Astrocyte (in vitro differentiated cells and primary cell): ENCODE measurements around the gene PLPP1. TPM values are rescaled to one million over a fixed set of nuclear protein-coding genes. Genes with fewer than 3 reads are reported as not detected.

Experiments used
- DNase-seq: peaks from one replicate; pipeline ENCODE4 v3.0.0-alpha.2; 2010; ENCODE audit warnings: low read depth
- FAIRE-seq: peaks from 2 replicates; lab custom pipeline; 2011; peaks lifted over from hg19 to GRCh38; lab: Jason Lieb, UNC
- H2AFZ ChIP-seq: 2 replicates; pipeline ENCODE4 v1.6.0; 2012; ENCODE audit warnings: low read depth, low read length, inconsistent platforms
- H3K27ac ChIP-seq: 2 replicates; pipeline ENCODE4 v1.5.1; 2011; ENCODE audit warnings: low read depth, low read length, inconsistent platforms
- H3K27me3 ChIP-seq: 2 replicates; pipeline ENCODE4 v1.6.0; 2011; ENCODE audit warnings: low read length, inconsistent platforms; ENCODE audit not compliant: insufficient read depth
- H3K36me3 ChIP-seq: 2 replicates; pipeline ENCODE4 v1.5.1; 2011; ENCODE audit warnings: low read length, inconsistent platforms; ENCODE audit not compliant: insufficient read depth
- H3K4me1 ChIP-seq: 2 replicates; pipeline ENCODE4 v1.5.1; 2011; ENCODE audit warnings: low read length, inconsistent platforms; ENCODE audit not compliant: insufficient read depth
- H3K4me2 ChIP-seq: 2 replicates; pipeline ENCODE4 v1.6.0; 2012; ENCODE audit warnings: low read length, inconsistent platforms
- H3K4me3 ChIP-seq: 2 replicates; pipeline ENCODE4 v1.5.1; 2011; ENCODE audit warnings: low read depth, mild to moderate bottlenecking, low read length, inconsistent platforms; ENCODE audit not compliant: insufficient read depth
- H3K79me2 ChIP-seq: 2 replicates; pipeline ENCODE4 v1.6.0; 2012; ENCODE audit warnings: mild to moderate bottlenecking, low read length, inconsistent platforms; ENCODE audit not compliant: insufficient read depth
- H3K9ac ChIP-seq: 2 replicates; pipeline ENCODE4 v1.6.0; 2012; ENCODE audit warnings: mild to moderate bottlenecking, low read length, inconsistent platforms
- H3K9me3 ChIP-seq: 2 replicates; pipeline ENCODE4 v1.5.1; 2012; ENCODE audit warnings: low read depth, mild to moderate bottlenecking, low read length, inconsistent platforms; ENCODE audit not compliant: insufficient read depth
- H4K20me1 ChIP-seq: 2 replicates; pipeline ENCODE4 v1.6.0; 2012; ENCODE audit warnings: low read length, inconsistent platforms; ENCODE audit not compliant: insufficient read depth
- H3K27ac Mint-ChIP-seq: one replicate; pipeline ENCODE4 v1.8.0; 2021; ENCODE audit warnings: mild to moderate bottlenecking, mixed read lengths; ENCODE audit not compliant: unreplicated experiment
- H3K27me3 Mint-ChIP-seq: one replicate; pipeline ENCODE4 v1.8.0; 2021; ENCODE audit warnings: low read depth, mixed read lengths; ENCODE audit not compliant: unreplicated experiment
- H3K36me3 Mint-ChIP-seq: one replicate; pipeline ENCODE4 v1.8.0; 2021; ENCODE audit warnings: low read depth, mixed read lengths; ENCODE audit not compliant: unreplicated experiment
- H3K4me1 Mint-ChIP-seq: one replicate; pipeline ENCODE4 v1.8.0; 2021; ENCODE audit warnings: low read depth, mixed read lengths; ENCODE audit not compliant: unreplicated experiment
- H3K4me3 Mint-ChIP-seq: one replicate; pipeline ENCODE4 v1.8.0; 2021; ENCODE audit warnings: mild to moderate bottlenecking, moderate library complexity, mixed read lengths; ENCODE audit not compliant: unreplicated experiment
- H3K9me3 Mint-ChIP-seq: one replicate; pipeline ENCODE4 v1.8.0; 2021; ENCODE audit warnings: mild to moderate bottlenecking, mixed read lengths; ENCODE audit not compliant: unreplicated experiment
- EZH2 ChIP-seq: IDR thresholded peaks from 2 replicates; pipeline ENCODE4 v1.6.1; 2012; ENCODE audit warnings: mild to moderate bottlenecking, low read length, inconsistent platforms; ENCODE audit not compliant: insufficient read depth
- total RNA-seq: library from RNA; stranded (reverse); gene quantifications from 2 replicates; pipeline ENCODE4 v1.2.1, GENCODE V29; 2021
- TF ChIP-seq, protein P1 (sequence below): IDR thresholded peaks from 2 replicates; pipeline ENCODE4 v1.5.1; 2011; ENCODE audit warnings: low read depth, mild to moderate bottlenecking, inconsistent platforms, low read length, moderate library complexity; ENCODE audit not compliant: insufficient read depth

PLPP1 gene
- total RNA-seq, 1 donor from 2014 or later: 56.3 TPM

DNA sequence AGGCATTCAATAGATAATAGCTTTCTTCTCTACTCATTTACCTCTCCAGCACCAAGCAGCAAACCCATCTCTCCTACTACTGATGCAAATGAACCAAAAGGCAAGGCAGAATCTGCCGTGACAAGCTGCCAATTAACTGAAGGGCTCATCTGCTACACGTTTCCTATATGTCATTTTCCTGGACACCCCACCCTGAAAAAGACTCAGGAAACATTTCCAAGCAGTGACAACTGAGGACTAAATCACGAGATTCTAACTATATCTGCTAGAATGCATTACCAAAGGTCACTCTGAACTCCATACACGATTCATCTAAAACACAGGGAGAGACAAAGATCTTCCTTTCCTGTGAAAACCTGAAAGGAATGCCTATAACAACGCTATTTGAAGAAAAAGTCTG is 12.9 kb downstream of the PLPP1 start:
- Histone ChIP-seq H3K36me3 (no peaks in the 10 kb centered on the region), H4K20me1 (peaks cover 14% of the 10 kb centered on the region), H2AFZ (no peak overlapping the region), H3K9ac (no peak overlapping the region), H3K4me3 (no peak overlapping the region), H3K4me1 (no peaks in the 10 kb centered on the region), H3K79me2 (peaks cover 11% of the 10 kb centered on the region), H3K4me2 (no peak overlapping the region), H3K27me3 (no peaks in the 10 kb centered on the region), H3K9me3 (no peaks in the 10 kb centered on the region), H3K27ac (no peak overlapping the region)
- peak; percentile 9 for FAIRE-seq
- H3K9me3 Mint-ChIP-seq: no peaks in the 10 kb centered on the region
- TF ChIP-seq, protein P1, sequence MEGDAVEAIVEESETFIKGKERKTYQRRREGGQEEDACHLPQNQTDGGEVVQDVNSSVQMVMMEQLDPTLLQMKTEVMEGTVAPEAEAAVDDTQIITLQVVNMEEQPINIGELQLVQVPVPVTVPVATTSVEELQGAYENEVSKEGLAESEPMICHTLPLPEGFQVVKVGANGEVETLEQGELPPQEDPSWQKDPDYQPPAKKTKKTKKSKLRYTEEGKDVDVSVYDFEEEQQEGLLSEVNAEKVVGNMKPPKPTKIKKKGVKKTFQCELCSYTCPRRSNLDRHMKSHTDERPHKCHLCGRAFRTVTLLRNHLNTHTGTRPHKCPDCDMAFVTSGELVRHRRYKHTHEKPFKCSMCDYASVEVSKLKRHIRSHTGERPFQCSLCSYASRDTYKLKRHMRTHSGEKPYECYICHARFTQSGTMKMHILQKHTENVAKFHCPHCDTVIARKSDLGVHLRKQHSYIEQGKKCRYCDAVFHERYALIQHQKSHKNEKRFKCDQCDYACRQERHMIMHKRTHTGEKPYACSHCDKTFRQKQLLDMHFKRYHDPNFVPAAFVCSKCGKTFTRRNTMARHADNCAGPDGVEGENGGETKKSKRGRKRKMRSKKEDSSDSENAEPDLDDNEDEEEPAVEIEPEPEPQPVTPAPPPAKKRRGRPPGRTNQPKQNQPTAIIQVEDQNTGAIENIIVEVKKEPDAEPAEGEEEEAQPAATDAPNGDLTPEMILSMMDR: no peak
- no peak for TF ChIP-seq EZH2
- no peaks in the 10 kb centered on the region for H3K27me3 Mint-ChIP-seq
- peaks cover 10% of the 10 kb centered on the region for H3K4me1 Mint-ChIP-seq
- H3K36me3 Mint-ChIP-seq: peaks cover 5% of the 10 kb centered on the region
- H3K4me3 Mint-ChIP-seq: no peak overlapping the region
- DNase-seq: no peak
- no peak overlapping the region for H3K27ac Mint-ChIP-seq

DNA sequence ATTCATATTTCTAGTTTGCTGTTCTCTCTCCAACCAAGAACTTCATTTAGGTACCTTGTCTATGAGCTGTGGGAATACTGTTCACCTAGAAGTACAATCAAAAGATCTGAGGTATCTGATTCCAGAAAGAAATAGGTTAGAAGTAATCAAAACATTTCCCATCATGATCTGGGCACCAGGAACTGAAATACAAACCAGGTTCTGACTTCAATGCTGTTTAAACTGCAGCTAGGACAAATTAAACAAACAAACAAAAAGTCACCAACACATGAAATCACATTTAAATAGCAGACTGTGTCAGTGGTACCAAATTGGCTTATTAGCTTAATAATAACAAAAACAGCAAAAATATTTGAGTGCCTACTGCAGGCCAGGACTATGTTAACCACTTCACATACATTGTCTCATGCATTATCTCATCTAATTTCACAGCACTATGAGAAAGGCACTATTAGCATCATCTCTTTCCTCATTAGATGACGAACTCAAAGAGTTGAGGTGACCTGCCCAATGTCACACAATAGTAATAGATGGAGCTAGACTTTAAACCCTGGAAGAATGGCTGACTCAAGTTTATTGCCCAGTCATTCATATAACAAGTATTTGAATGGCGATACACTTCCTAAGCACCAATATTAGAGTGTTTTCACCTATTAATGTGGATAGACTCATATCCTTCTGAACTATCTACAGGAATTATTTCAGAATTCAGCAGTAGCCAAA is 14.5 kb downstream of the PLPP1 start:
- H3K36me3 Mint-ChIP-seq: peaks cover 5% of the 10 kb centered on the region
- Histone ChIP-seq H2AFZ (no peak overlapping the region), H3K79me2 (peaks cover 22% of the 10 kb centered on the region)

More for the DNA sequence above, 14.5 kb downstream of the PLPP1 start:
- H3K4me3 ChIP-seq: no peak overlapping the region
- H3K27ac ChIP-seq: no peak overlapping the region
- H3K36me3 ChIP-seq: no peaks in the 10 kb centered on the region
- Mint-ChIP-seq H3K27me3 (no peaks in the 10 kb centered on the region), H3K9me3 (no peaks in the 10 kb centered on the region), H3K4me1 (peaks cover 10% of the 10 kb centered on the region), H3K4me3 (no peak overlapping the region), H3K27ac (no peak overlapping the region)
- no peaks in the 10 kb centered on the region for H3K27me3 ChIP-seq
- no peaks in the 10 kb centered on the region for H3K9me3 ChIP-seq
- no peak overlapping the region for H3K9ac ChIP-seq
- H3K4me1 ChIP-seq: no peaks in the 10 kb centered on the region
- DNase-seq: no peak
- H3K4me2 ChIP-seq: no peak overlapping the region
- TF ChIP-seq EZH2: no peak
- TF ChIP-seq, protein P1: no peak
- FAIRE-seq: no peak
- peaks cover 23% of the 10 kb centered on the region for H4K20me1 ChIP-seq
